SU-DHL-6 (cell line): ENCODE measurements around the gene FAM177B.
"Not testable (repeated sequence)": the region's sequence is repeated elsewhere in the genome, so short reads cannot be mapped to it uniquely, and the experiment has no call there.

ENCODE experiments used
- H2AFZ ChIP-seq: fragments of 200-600 bp; sonication (generic); 2 replicates; pipeline ENCODE4 v1.6.1; 2014; ENCODE audit warnings: low read depth, mild to moderate bottlenecking, moderate library complexity, mixed read lengths, antibody characterized with exemption, low read length; ENCODE audit not compliant: severe bottlenecking
- H3F3A ChIP-seq: fragments of 200-600 bp; shearing (Covaris generic); 2 replicates; pipeline ENCODE4 v1.6.0; 2016; ENCODE audit warnings: antibody characterized with exemption, mild to moderate bottlenecking; ENCODE audit not compliant: insufficient read depth
- H3K27ac ChIP-seq: fragments of 200-600 bp; sonication (generic); 2 replicates; pipeline ENCODE4 v1.5.1; 2016; ENCODE audit warnings: low read depth, mild to moderate bottlenecking, low read length, moderate library complexity, mixed read lengths
- H3K27me3 ChIP-seq: fragments of 200-600 bp; sonication (generic), shearing (Covaris generic); 2 replicates; pipeline ENCODE4 v1.6.0; 2014; ENCODE audit warnings: mild to moderate bottlenecking, low read length
- H3K36me3 ChIP-seq: fragments of 200-600 bp; sonication (generic); 2 replicates; pipeline ENCODE4 v1.6.1; 2014; ENCODE audit warnings: mild to moderate bottlenecking, low read length, mixed read lengths
- H3K4me2 ChIP-seq: fragments of 300-600, 200-600 bp; shearing (Covaris generic), sonication (generic); 2 replicates; pipeline ENCODE4 v1.6.0; 2014; ENCODE audit warnings: low read length, low read depth, mild to moderate bottlenecking; ENCODE audit not compliant: poor library complexity, severe bottlenecking
- H3K4me3 ChIP-seq: fragments of 200-600 bp; sonication (generic); 2 replicates; pipeline ENCODE4 v1.5.1; 2014; ENCODE audit warnings: antibody characterized with exemption, low read length, mild to moderate bottlenecking, mixed read lengths; ENCODE audit not compliant: insufficient read depth, poor library complexity, severe bottlenecking
- H3K79me2 ChIP-seq: fragments of 200-600 bp; sonication (generic); 2 replicates; pipeline ENCODE4 v1.6.1; 2014; ENCODE audit warnings: mild to moderate bottlenecking, low read length, moderate library complexity; ENCODE audit not compliant: insufficient read depth
- H3K9ac ChIP-seq: fragments of 200-600 bp; sonication (generic); 2 replicates; pipeline ENCODE4 v1.7.0; 2014; ENCODE audit warnings: mild to moderate bottlenecking, low read length
- H3K9me2 ChIP-seq: fragments of 200-600 bp; sonication (generic); replicated peaks from 2 replicates; pipeline ENCODE4 v1.6.1; 2014; ENCODE audit warnings: low read length; ENCODE audit not compliant: insufficient read depth
- H3K9me3 ChIP-seq: fragments of 200-600 bp; sonication (generic); 2 replicates; pipeline ENCODE4 v1.6.1; 2014; ENCODE audit warnings: low read length, mixed read lengths; ENCODE audit not compliant: insufficient read depth
- H4K20me1 ChIP-seq: fragments of 200-600 bp; sonication (generic); 2 replicates; pipeline ENCODE4 v1.6.1; 2014; ENCODE audit warnings: low read depth, mild to moderate bottlenecking, antibody characterized with exemption, low read length, moderate library complexity, mixed read lengths
- CTCF ChIP-seq: fragments of 200-600 bp; sonication (generic); IDR thresholded peaks from one replicate; pipeline ENCODE4 v1.5.1; 2017; ENCODE audit warnings: antibody characterized with exemption, mild to moderate bottlenecking, low read length, moderate library complexity; ENCODE audit not compliant: insufficient read depth, poor library complexity, severe bottlenecking
- EZH2phosphoT487 ChIP-seq: fragments of 200-600 bp; sonication (generic), shearing (Covaris generic); conservative IDR thresholded peaks from 2 replicates; pipeline ENCODE4 v1.6.1; 2018; ENCODE audit warnings: mild to moderate bottlenecking, antibody characterized with exemption, low read length, moderate library complexity, mixed read lengths

FAM177B gene

DNA sequence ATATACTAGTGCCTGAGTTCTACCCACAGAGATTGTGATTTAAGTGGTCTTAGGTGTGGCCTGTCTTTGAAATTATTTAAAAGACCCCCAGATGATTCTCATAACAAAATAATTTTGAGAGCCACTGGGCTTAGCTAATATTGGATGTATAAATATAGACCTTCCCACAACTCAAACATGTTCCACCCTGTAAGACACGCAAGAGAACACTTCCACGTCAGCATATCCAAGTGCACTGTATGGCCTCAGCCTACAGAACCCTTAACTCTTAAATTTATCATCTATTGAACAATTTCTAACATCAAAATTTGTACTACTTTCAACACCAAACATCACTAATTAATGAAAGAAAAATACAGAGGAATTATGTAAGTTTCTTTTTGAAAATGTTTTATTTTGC, 2.5 kb downstream of the FAM177B start:
- Histone ChIP-seq H3K27ac (no peak overlapping the region), H2AFZ (no peak overlapping the region), H3K9me3 (no peaks in the 10 kb centered on the region), H3K4me3 (no peak overlapping the region), H3K36me3 (peaks cover 11% of the 10 kb centered on the region; the same call in 1 of the 2 replicates), H4K20me1 (0 out of 2 replicates have a peak, but pooled peaks cover 4% of the 10 kb centered on the region), H3K4me2 (no peak overlapping the region), H3F3A (no peaks in the 10 kb centered on the region), H3K9me2 (no peaks in the 10 kb centered on the region), H3K9ac (no peak overlapping the region), H3K27me3 (no peaks in the 10 kb centered on the region), H3K79me2 (no peaks in the 10 kb centered on the region)
- TF ChIP-seq EZH2phosphoT487 (no peak), CTCF (no peak)

DNA sequence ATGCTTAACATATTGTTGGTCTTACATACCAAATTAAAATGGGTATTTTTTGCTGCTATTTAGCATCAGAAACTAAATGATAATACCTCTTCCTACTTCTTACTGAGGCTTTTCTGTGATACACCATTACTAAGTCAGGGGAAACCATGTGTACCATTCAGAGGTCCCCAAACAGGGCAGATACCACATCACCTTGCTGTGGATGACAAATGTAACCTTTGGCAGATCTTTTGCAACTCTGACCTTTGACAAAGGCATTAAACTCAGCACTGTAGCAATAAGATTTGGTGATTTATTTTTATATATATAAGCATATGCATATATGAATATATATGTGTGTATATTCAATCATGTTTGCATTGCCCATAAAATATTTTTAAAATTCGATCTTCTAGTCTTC, 2.9 kb downstream of the FAM177B start:
- no peak overlapping the region for H3K4me2 ChIP-seq
- no peaks in the 10 kb centered on the region for H4K20me1 ChIP-seq
- H3K27ac ChIP-seq, result no peak overlapping the region
- H3K36me3 ChIP-seq, result 0 out of 2 replicates have a peak, but pooled peaks cover 7% of the 10 kb centered on the region
- H2AFZ ChIP-seq, result no peak overlapping the region
- TF ChIP-seq CTCF (no peak), EZH2phosphoT487 (no peak)
- H3K4me3 ChIP-seq, result no peak overlapping the region
- H3K9me2 ChIP-seq, result no peaks in the 10 kb centered on the region
- H3F3A ChIP-seq, result no peaks in the 10 kb centered on the region
- no peaks in the 10 kb centered on the region for H3K79me2 ChIP-seq
- H3K9me3 ChIP-seq, result no peaks in the 10 kb centered on the region
- H3K9ac ChIP-seq, result no peak overlapping the region
- no peaks in the 10 kb centered on the region for H3K27me3 ChIP-seq

- not testable (repeated sequence) for H3K27ac ChIP-seq, H3K36me3 ChIP-seq, H3F3A ChIP-seq, H3K4me3 ChIP-seq, H3K4me2 ChIP-seq, H3K79me2 ChIP-seq, H3K27me3 ChIP-seq, H3K9me2 ChIP-seq, H3K9ac ChIP-seq, H3K9me3 ChIP-seq, H4K20me1 ChIP-seq, H2AFZ ChIP-seq
These were observed 4.8 kb downstream of the FAM177B start for GRCh38 chr1:222741630-222742457.

DNA sequence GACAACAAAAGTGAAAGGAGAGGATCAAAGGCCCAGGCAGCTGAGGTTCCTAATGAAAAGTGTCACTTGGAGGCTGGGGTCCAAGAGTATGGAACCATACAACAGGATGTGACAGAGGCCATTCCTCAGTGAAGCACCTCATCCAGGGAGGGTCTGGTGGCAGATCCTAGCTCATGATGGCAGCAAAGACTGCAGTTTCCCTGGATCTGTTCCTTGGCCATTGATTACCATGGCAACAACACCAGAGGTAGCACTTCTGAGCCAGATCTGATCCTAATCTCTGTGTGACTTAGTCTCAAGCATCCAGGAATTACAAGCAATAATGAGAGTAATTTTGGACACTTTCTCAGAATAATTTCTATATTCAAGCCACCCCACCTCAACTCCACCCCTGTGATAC, 12.9 kb downstream of the FAM177B start:
- Histone ChIP-seq H3F3A (no peaks in the 10 kb centered on the region; the same call in 1 of the 2 replicates), H3K4me2 (no peak overlapping the region)
- TF ChIP-seq EZH2phosphoT487 (no peak), CTCF (no peak)

More for the DNA sequence above, 12.9 kb downstream of the FAM177B start:
- Histone ChIP-seq H3K36me3 (no peaks in the 10 kb centered on the region), H3K27ac (no peak overlapping the region), H3K79me2 (no peaks in the 10 kb centered on the region), H4K20me1 (no peaks in the 10 kb centered on the region), H3K4me3 (no peak overlapping the region), H3K9me3 (no peaks in the 10 kb centered on the region), H2AFZ (no peak overlapping the region), H3K9me2 (no peaks in the 10 kb centered on the region), H3K9ac (no peak overlapping the region), H3K27me3 (no peaks in the 10 kb centered on the region)
